WTC11 (cell line): ENCODE data around the gene IFNGR2. TPM values are rescaled to one million over a fixed set of nuclear protein-coding genes. Genes with fewer than 3 reads are reported as not detected.

Experiments used
- ATAC-seq: fragments of 200-7000 bp; cut with Tn5 transposase; 2 replicates; pipeline ENCODE4 v1.10.0; 2021; ENCODE audit warnings: mild to moderate bottlenecking, moderate library complexity
- CTCF ChIA-PET: fragments of 300-600 bp; sonication (Branson Sonifier 250); formaldehyde crosslinking; loops from one replicate; lab custom pipeline; 2021; ENCODE audit warnings: antibody characterized with exemption; lab: Charles Lee
- POLR2A ChIA-PET: fragments of 350-600 bp; sonication (Branson Sonifier 250); formaldehyde crosslinking; loops from one replicate; lab custom pipeline; 2021; ENCODE audit warnings: antibody characterized with exemption; lab: Charles Lee
- DNase-seq: peaks from one replicate; pipeline ENCODE4 v3.0.0; 2021; ENCODE audit warnings: low spot score
- H3K27ac Mint-ChIP-seq: 2 replicates; pipeline ENCODE4 v1.8.0; 2021; ENCODE audit warnings: mixed read lengths
- H3K27me3 Mint-ChIP-seq: 2 replicates; pipeline ENCODE4 v1.8.0; 2021; ENCODE audit warnings: low read depth, mild to moderate bottlenecking, moderate library complexity, mixed read lengths
- H3K36me3 Mint-ChIP-seq: 2 replicates; pipeline ENCODE4 v1.8.0; 2021; ENCODE audit warnings: mixed read lengths
- H3K4me1 Mint-ChIP-seq: 2 replicates; pipeline ENCODE4 v1.8.0; 2022; ENCODE audit warnings: mixed read lengths
- H3K4me3 Mint-ChIP-seq: 2 replicates; pipeline ENCODE4 v1.8.0; 2021; ENCODE audit warnings: mild to moderate bottlenecking, moderate library complexity, mixed read lengths
- H3K9me3 Mint-ChIP-seq: 2 replicates; pipeline ENCODE4 v1.8.0; 2021; ENCODE audit warnings: mixed read lengths
- ETV6 ChIP-seq: sonication (generic); formaldehyde crosslinking; IDR thresholded peaks from 2 replicates; pipeline ENCODE4 v1.8.1; 2022; ENCODE audit warnings: mild to moderate bottlenecking, missing genetic modification reagents
- FOXJ3 ChIP-seq: sonication (generic); formaldehyde crosslinking; IDR thresholded peaks from 2 replicates; pipeline ENCODE4 v1.9.0; 2021; ENCODE audit warnings: missing genetic modification reagents, mild to moderate bottlenecking, borderline replicate concordance
- NR1H2 ChIP-seq: sonication (generic); formaldehyde crosslinking; IDR thresholded peaks from 2 replicates; pipeline ENCODE4 v1.9.0; 2021; ENCODE audit warnings: mild to moderate bottlenecking, moderate library complexity, missing genetic modification reagents
- RORB ChIP-seq: fragments of 250-450 bp; sonication (Bioruptor Pico); IDR thresholded peaks from 2 replicates; pipeline ENCODE4 v1.9.0; 2021; ENCODE audit warnings: mild to moderate bottlenecking
- TEAD1 ChIP-seq: sonication (generic); formaldehyde crosslinking; IDR thresholded peaks from 2 replicates; pipeline ENCODE4 v1.8.0; 2022; ENCODE audit warnings: mild to moderate bottlenecking, missing genetic modification reagents
- ZNF138 ChIP-seq: sonication (generic); formaldehyde crosslinking; conservative IDR thresholded peaks from 2 replicates; pipeline ENCODE4 v1.8.1; 2022; ENCODE audit warnings: mild to moderate bottlenecking, moderate library complexity, missing genetic modification reagents
- ZNF263 ChIP-seq: sonication (generic); formaldehyde crosslinking; IDR thresholded peaks from 2 replicates; pipeline ENCODE4 v1.8.1; 2022; ENCODE audit warnings: low read depth, mild to moderate bottlenecking, moderate library complexity, missing genetic modification reagents
- ZNF396 ChIP-seq: fragments of 250-450 bp; sonication (Bioruptor Pico); IDR thresholded peaks from 2 replicates; pipeline ENCODE4 v1.8.0; 2021; ENCODE audit warnings: mild to moderate bottlenecking, moderate library complexity, borderline replicate concordance
- ZNF423 ChIP-seq: fragments of 250-450 bp; sonication (Bioruptor Pico); IDR thresholded peaks from 2 replicates; pipeline ENCODE4 v2.1.2; 2022; ENCODE audit warnings: mild to moderate bottlenecking, moderate library complexity
- ZNF671 ChIP-seq: fragments of 250-450 bp; sonication (Bioruptor Pico); IDR thresholded peaks from 2 replicates; pipeline ENCODE4 v1.8.0; 2021; ENCODE audit warnings: mild to moderate bottlenecking
- total RNA-seq: library from RNA; stranded (reverse); gene quantifications from 3 replicates; pipeline ENCODE4 v1.2.3, GENCODE V29; 2021
- TF ChIP-seq, protein P1 (sequence below): fragments of 250-450 bp; sonication (Bioruptor Pico); IDR thresholded peaks from 2 replicates; pipeline ENCODE4 v1.9.0; 2021; ENCODE audit warnings: mild to moderate bottlenecking
- TF ChIP-seq, protein P2 (sequence below): sonication (generic); formaldehyde crosslinking; conservative IDR thresholded peaks from 2 replicates; pipeline ENCODE4 v1.8.1; 2023; ENCODE audit warnings: mild to moderate bottlenecking, low read depth, missing genetic modification reagents, moderate library complexity
- TF ChIP-seq, protein P3 (sequence below): sonication (generic); formaldehyde crosslinking; conservative IDR thresholded peaks from 2 replicates; pipeline ENCODE4 v1.8.1; 2022; ENCODE audit warnings: mild to moderate bottlenecking, missing genetic modification reagents
- TF ChIP-seq, protein P4 (sequence below): sonication (generic); formaldehyde crosslinking; IDR thresholded peaks from 2 replicates; pipeline ENCODE4 v1.8.1; 2022; ENCODE audit warnings: missing genetic modification reagents, borderline replicate concordance
- TF ChIP-seq, protein P5 (sequence below): fragments of 200-600 bp; IDR thresholded peaks from 2 replicates; pipeline ENCODE4 v1.8.0; 2022; ENCODE audit warnings: antibody characterized with exemption
- TF ChIP-seq, protein P6 (sequence below): fragments of 250-450 bp; sonication (Bioruptor Pico); conservative IDR thresholded peaks from 2 replicates; pipeline ENCODE4 v1.9.0; 2021; ENCODE audit warnings: mild to moderate bottlenecking
- TF ChIP-seq, protein P7 (sequence below): sonication (generic); formaldehyde crosslinking; IDR thresholded peaks from 2 replicates; pipeline ENCODE4 v1.8.1; 2023; ENCODE audit warnings: mild to moderate bottlenecking, moderate library complexity, missing genetic modification reagents
- TF ChIP-seq, protein P8 (sequence below): sonication (generic); formaldehyde crosslinking; IDR thresholded peaks from 2 replicates; pipeline ENCODE4 v1.8.0; 2022; ENCODE audit warnings: mild to moderate bottlenecking, missing genetic modification reagents

Gene IFNGR2
- total RNA-seq, 1 experiment from 2014 or later = 34.1 TPM

DNA sequence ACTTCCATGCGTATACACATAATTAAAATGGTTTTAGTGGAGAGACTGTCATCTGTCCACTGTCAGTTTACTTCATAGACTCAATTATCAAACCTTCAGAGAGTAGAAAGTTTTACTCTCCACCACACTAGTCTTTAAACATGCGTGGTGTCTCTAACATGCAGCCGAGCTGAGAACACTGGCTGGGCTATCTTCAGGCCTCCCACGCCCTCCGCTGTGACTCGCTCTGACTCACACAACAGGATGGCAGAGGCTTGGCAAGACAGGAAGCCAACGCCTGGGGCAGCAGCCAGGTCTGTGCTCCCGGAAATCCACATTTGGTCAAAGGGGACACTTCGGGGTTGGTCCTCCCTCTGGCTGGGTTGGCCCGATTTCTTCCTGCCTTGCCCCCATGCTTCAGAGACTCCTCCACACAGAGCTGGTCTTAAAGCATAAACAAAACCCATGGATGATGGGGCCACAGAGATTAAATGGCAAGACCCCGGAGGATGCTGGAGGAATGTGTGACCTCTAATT lies 22.7 kb upstream of the IFNGR2 start:
- CTCF ChIA-PET = interaction anchor here (0.6 to 0.9 kb wide), 3 partner anchors 19 to 225 kb away, joined by 3 read pairs; no protein-coding TSS in a partner anchor
- ATAC-seq (peak; percentile 54; the same call in 1 of the 2 replicates), DNase-seq (no peak)
- POLR2A ChIA-PET = no interaction called here
- no peaks in the 10 kb centered on the region for H3K9me3 Mint-ChIP-seq
- H3K4me1 Mint-ChIP-seq = peaks cover 11% of the 10 kb centered on the region
- no peaks in the 10 kb centered on the region for H3K36me3 Mint-ChIP-seq
- H3K27me3 Mint-ChIP-seq = no peaks in the 10 kb centered on the region; the same call in 1 of the 2 replicates
- no peak overlapping the region for H3K4me3 Mint-ChIP-seq
- H3K27ac Mint-ChIP-seq = no peak overlapping the region
- TF ChIP-seq ZNF671 (no peak), ZNF263 (CRISPR knock-in tag) (no peak), TEAD1 (CRISPR knock-in tag) (no peak), ZNF423 (CRISPR knock-in tag) (no peak), RORB (CRISPR knock-in tag) (no peak), ZNF396 (CRISPR knock-in tag) (no peak), FOXJ3 (no peak), ZNF138 (CRISPR knock-in tag) (no peak), ETV6 (CRISPR knock-in tag) (no peak), NR1H2 (CRISPR knock-in tag) (no peak)
- TF ChIP-seq, protein P1, sequence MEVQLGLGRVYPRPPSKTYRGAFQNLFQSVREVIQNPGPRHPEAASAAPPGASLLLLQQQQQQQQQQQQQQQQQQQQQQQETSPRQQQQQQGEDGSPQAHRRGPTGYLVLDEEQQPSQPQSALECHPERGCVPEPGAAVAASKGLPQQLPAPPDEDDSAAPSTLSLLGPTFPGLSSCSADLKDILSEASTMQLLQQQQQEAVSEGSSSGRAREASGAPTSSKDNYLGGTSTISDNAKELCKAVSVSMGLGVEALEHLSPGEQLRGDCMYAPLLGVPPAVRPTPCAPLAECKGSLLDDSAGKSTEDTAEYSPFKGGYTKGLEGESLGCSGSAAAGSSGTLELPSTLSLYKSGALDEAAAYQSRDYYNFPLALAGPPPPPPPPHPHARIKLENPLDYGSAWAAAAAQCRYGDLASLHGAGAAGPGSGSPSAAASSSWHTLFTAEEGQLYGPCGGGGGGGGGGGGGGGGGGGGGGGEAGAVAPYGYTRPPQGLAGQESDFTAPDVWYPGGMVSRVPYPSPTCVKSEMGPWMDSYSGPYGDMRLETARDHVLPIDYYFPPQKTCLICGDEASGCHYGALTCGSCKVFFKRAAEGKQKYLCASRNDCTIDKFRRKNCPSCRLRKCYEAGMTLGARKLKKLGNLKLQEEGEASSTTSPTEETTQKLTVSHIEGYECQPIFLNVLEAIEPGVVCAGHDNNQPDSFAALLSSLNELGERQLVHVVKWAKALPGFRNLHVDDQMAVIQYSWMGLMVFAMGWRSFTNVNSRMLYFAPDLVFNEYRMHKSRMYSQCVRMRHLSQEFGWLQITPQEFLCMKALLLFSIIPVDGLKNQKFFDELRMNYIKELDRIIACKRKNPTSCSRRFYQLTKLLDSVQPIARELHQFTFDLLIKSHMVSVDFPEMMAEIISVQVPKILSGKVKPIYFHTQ (CRISPR knock-in tag) = no peak
- TF ChIP-seq, protein P2, sequence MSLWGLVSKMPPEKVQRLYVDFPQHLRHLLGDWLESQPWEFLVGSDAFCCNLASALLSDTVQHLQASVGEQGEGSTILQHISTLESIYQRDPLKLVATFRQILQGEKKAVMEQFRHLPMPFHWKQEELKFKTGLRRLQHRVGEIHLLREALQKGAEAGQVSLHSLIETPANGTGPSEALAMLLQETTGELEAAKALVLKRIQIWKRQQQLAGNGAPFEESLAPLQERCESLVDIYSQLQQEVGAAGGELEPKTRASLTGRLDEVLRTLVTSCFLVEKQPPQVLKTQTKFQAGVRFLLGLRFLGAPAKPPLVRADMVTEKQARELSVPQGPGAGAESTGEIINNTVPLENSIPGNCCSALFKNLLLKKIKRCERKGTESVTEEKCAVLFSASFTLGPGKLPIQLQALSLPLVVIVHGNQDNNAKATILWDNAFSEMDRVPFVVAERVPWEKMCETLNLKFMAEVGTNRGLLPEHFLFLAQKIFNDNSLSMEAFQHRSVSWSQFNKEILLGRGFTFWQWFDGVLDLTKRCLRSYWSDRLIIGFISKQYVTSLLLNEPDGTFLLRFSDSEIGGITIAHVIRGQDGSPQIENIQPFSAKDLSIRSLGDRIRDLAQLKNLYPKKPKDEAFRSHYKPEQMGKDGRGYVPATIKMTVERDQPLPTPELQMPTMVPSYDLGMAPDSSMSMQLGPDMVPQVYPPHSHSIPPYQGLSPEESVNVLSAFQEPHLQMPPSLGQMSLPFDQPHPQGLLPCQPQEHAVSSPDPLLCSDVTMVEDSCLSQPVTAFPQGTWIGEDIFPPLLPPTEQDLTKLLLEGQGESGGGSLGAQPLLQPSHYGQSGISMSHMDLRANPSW (CRISPR knock-in tag) = no peak
- TF ChIP-seq, protein P3, sequence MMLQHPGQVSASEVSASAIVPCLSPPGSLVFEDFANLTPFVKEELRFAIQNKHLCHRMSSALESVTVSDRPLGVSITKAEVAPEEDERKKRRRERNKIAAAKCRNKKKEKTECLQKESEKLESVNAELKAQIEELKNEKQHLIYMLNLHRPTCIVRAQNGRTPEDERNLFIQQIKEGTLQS (CRISPR knock-in tag) = no peak
- TF ChIP-seq, protein P4, sequence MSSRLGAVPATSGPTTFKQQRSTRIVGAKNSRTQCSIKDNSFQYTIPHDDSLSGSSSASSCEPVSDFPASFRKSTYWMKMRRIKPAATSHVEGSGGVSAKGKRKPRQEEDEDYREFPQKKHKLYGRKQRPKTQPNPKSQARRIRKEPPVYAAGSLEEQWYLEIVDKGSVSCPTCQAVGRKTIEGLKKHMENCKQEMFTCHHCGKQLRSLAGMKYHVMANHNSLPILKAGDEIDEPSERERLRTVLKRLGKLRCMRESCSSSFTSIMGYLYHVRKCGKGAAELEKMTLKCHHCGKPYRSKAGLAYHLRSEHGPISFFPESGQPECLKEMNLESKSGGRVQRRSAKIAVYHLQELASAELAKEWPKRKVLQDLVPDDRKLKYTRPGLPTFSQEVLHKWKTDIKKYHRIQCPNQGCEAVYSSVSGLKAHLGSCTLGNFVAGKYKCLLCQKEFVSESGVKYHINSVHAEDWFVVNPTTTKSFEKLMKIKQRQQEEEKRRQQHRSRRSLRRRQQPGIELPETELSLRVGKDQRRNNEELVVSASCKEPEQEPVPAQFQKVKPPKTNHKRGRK = no peak
- TF ChIP-seq, protein P5, sequence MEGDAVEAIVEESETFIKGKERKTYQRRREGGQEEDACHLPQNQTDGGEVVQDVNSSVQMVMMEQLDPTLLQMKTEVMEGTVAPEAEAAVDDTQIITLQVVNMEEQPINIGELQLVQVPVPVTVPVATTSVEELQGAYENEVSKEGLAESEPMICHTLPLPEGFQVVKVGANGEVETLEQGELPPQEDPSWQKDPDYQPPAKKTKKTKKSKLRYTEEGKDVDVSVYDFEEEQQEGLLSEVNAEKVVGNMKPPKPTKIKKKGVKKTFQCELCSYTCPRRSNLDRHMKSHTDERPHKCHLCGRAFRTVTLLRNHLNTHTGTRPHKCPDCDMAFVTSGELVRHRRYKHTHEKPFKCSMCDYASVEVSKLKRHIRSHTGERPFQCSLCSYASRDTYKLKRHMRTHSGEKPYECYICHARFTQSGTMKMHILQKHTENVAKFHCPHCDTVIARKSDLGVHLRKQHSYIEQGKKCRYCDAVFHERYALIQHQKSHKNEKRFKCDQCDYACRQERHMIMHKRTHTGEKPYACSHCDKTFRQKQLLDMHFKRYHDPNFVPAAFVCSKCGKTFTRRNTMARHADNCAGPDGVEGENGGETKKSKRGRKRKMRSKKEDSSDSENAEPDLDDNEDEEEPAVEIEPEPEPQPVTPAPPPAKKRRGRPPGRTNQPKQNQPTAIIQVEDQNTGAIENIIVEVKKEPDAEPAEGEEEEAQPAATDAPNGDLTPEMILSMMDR = no peak
- TF ChIP-seq, protein P6, sequence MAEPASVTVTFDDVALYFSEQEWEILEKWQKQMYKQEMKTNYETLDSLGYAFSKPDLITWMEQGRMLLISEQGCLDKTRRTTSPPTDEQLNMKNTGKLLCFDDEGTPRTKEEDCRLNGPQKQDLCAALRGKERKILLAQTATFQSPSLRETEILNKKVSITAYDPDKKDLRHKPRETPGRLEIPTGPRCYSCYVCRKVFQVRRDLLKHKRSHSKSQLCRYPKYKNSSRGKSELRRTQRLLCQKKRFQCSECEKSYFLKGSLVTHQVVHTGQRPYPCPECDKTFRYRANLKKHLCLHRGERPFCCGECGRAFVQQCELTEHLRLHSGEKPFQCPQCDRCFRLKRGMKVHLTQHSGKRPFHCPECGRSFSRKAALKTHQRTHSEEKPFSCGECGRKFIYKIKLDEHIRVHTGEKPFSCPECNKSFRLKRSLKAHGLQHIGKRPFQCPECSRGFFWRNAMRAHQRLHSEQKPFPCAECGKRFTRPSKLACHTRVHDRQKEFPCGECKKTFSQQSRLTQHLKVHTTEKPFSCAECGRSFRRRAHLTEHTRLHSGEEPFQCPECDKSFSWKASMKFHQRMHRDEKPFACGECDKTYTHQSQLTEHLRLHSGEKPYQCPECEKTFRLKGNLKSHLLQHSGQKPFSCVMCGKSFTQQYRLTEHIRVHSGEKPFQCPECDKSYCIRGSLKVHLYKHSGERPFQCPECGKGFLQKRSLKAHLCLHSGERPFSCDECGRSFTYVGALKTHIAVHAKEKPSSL (CRISPR knock-in tag) = no peak
- TF ChIP-seq, protein P7, sequence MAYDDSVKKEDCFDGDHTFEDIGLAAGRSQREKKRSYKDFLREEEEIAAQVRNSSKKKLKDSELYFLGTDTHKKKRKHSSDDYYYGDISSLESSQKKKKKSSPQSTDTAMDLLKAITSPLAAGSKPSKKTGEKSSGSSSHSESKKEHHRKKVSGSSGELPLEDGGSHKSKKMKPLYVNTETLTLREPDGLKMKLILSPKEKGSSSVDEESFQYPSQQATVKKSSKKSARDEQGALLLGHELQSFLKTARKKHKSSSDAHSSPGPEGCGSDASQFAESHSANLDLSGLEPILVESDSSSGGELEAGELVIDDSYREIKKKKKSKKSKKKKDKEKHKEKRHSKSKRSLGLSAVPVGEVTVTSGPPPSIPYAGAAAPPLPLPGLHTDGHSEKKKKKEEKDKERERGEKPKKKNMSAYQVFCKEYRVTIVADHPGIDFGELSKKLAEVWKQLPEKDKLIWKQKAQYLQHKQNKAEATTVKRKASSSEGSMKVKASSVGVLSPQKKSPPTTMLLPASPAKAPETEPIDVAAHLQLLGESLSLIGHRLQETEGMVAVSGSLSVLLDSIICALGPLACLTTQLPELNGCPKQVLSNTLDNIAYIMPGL = no peak
- TF ChIP-seq, protein P8, sequence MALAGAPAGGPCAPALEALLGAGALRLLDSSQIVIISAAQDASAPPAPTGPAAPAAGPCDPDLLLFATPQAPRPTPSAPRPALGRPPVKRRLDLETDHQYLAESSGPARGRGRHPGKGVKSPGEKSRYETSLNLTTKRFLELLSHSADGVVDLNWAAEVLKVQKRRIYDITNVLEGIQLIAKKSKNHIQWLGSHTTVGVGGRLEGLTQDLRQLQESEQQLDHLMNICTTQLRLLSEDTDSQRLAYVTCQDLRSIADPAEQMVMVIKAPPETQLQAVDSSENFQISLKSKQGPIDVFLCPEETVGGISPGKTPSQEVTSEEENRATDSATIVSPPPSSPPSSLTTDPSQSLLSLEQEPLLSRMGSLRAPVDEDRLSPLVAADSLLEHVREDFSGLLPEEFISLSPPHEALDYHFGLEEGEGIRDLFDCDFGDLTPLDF (CRISPR knock-in tag) = no peak
